ENCODE data around the gene APIP. TPM values are rescaled to one million over a fixed set of nuclear protein-coding genes. Genes with fewer than 3 reads are reported as not detected.

Gene APIP
- total RNA-seq, 1 donor = 27.5 TPM

DNA sequence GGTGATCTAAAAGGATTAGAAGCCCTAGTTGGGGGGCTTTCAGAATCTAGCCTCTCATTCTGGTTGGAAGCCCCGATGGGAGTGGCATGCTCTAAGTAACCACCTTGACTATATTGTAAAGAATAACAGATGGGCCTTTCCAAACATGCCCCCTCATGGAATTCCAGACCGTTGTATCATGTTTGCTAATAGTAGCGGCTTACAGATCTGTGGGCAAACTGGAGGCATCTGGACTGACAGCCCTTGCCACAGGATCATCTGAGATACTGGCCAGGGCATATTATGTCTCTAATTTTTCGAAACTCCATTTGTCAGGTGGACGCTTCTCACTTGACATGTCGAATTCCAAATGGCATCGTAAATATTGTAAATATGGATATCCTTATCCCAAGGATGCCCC is 10.5 kb downstream of the APIP start:
- Histone ChIP-seq H4K20me1 (ENCODE audit: insufficient read depth, low read length) (peaks cover 16% of the 10 kb centered on the region), H3K9me3 (ENCODE audit: low read depth, low read length) (peaks cover 2% of the 10 kb centered on the region), H2AFZ (ENCODE audit: low read length) (no peak overlapping the region), H3K36me3 (ENCODE audit: insufficient read depth, low read length) (peaks cover 5% of the 10 kb centered on the region), H3K27me3 (ENCODE audit: insufficient read depth, low read length) (no peaks in the 10 kb centered on the region), H3K4me2 (ENCODE audit: insufficient read depth, low read length) (no peak overlapping the region), H3K79me2 (ENCODE audit: insufficient read depth, low read length) (peaks cover 63% of the 10 kb centered on the region), H3K4me1 (ENCODE audit: insufficient read depth, low read length) (no peaks in the 10 kb centered on the region), H3K27ac (ENCODE audit: low read depth, low read length) (no peak overlapping the region), H3K4me3 (ENCODE audit: insufficient read depth, low read length) (no peak overlapping the region)
- DNase-seq (ENCODE audit: insufficient read length, low spot score, missing footprints) = no peak
- no peak for TF ChIP-seq CTCF (IDR thresholded peaks at IDR 0.05; ENCODE audit: extremely low read depth, low read depth, low read length)

DNA sequence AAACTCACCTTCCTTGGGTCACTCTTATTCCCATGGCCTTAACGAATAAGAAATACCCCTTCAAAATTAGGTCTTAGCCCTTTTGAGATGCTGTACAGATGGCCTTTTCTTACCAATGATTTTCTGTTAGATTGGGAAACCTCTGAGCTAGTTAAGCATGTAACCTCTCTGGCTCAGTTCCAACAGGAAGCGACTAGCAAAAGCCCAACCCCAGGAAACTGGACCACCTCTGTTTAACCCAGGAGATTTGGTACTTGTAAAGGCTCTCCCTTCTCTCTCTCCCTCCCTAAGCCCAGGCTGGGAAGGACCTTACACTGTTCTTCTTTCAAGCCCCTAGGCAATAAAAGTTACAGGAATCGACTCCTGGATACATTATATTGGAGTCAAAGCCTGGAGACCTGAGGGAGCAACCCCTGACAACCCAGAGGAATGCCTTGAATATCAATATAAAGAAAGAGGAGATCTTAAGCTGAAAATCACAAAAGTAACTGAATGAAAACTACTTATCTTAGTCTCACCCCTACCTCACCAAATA is 11.7 kb downstream of the APIP start:
- peaks cover 13% of the 10 kb centered on the region for H4K20me1 ChIP-seq (ENCODE audit: insufficient read depth, low read length)
- H2AFZ ChIP-seq (ENCODE audit: low read length) = no peak overlapping the region
- H3K4me3 ChIP-seq (ENCODE audit: insufficient read depth, low read length) = no peak overlapping the region
- no peaks in the 10 kb centered on the region for H3K27me3 ChIP-seq (ENCODE audit: insufficient read depth, low read length)
- no peaks in the 10 kb centered on the region for H3K4me1 ChIP-seq (ENCODE audit: insufficient read depth, low read length)
- no peak for TF ChIP-seq CTCF (IDR thresholded peaks at IDR 0.05; ENCODE audit: extremely low read depth, low read depth, low read length)
- no peak overlapping the region for H3K4me2 ChIP-seq (ENCODE audit: insufficient read depth, low read length)
- DNase-seq (ENCODE audit: insufficient read length, low spot score, missing footprints) = no peak
- no peak overlapping the region for H3K27ac ChIP-seq (ENCODE audit: low read depth, low read length)
- H3K79me2 ChIP-seq (ENCODE audit: insufficient read depth, low read length) = peaks cover 65% of the 10 kb centered on the region
- peaks cover 10% of the 10 kb centered on the region for H3K9me3 ChIP-seq (ENCODE audit: low read depth, low read length)
- peaks cover 2% of the 10 kb centered on the region for H3K36me3 ChIP-seq (ENCODE audit: insufficient read depth, low read length)

DNA sequence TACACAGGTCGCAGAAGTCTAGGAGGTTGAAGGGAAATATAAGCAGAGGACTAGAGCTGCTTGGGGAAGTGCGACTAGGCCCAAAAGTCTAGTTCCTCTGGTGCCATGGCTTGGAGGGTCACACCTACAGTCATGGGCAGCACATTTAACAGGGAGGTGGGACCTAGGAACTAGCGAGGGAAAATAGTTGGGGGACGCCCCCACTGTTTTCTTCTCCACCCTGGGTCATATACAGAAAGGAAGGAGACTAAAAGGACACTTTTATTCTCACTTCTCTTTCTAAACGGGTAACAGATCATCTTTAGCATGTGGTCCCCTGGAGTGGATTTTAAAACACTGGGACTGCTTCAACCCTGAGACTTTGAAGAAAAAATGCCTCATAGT is 16.6 kb downstream of the APIP start:
- Histone ChIP-seq H3K27me3 (ENCODE audit: insufficient read depth, low read length) (no peaks in the 10 kb centered on the region), H3K36me3 (ENCODE audit: insufficient read depth, low read length) (peaks cover 2% of the 10 kb centered on the region), H3K4me1 (ENCODE audit: insufficient read depth, low read length) (no peaks in the 10 kb centered on the region), H3K4me2 (ENCODE audit: insufficient read depth, low read length) (no peak overlapping the region), H3K27ac (ENCODE audit: low read depth, low read length) (no peak overlapping the region), H3K79me2 (ENCODE audit: insufficient read depth, low read length) (peaks cover 40% of the 10 kb centered on the region), H2AFZ (ENCODE audit: low read length) (no peak overlapping the region), H3K4me3 (ENCODE audit: insufficient read depth, low read length) (no peak overlapping the region), H4K20me1 (ENCODE audit: insufficient read depth, low read length) (peaks cover 7% of the 10 kb centered on the region), H3K9me3 (ENCODE audit: low read depth, low read length) (peaks cover 17% of the 10 kb centered on the region)
- no peak for TF ChIP-seq CTCF (IDR thresholded peaks at IDR 0.05; ENCODE audit: extremely low read depth, low read depth, low read length)
- no peak for DNase-seq (ENCODE audit: insufficient read length, low spot score, missing footprints)

DNA sequence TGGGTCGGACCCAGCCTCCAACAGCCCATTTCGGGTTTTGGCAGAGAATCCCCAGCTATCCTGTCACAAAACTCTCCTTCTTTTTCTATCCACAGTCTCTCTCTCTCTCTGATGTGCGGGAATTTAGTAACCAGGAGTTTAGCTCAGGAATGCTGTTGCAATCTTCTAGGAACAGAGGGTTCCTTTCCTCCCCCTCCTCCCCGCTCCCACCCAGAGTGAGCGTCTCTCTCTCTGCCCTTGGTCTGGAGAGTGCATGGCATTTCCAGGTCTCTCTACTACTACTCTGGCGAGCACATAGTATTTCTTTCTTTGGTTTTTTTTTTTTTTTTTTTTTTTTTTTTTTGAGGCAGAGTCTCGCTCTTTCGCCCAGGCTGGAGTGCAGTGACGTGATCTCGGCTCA is 17.7 kb downstream of the APIP start:
- no peak overlapping the region for H3K27ac ChIP-seq (ENCODE audit: low read depth, low read length)
- no peak overlapping the region for H3K4me2 ChIP-seq (ENCODE audit: insufficient read depth, low read length)
- DNase-seq (ENCODE audit: insufficient read length, low spot score, missing footprints) = no peak
- H3K36me3 ChIP-seq (ENCODE audit: insufficient read depth, low read length) = peaks cover 2% of the 10 kb centered on the region
- peaks cover 17% of the 10 kb centered on the region for H3K9me3 ChIP-seq (ENCODE audit: low read depth, low read length)
- H3K4me3 ChIP-seq (ENCODE audit: insufficient read depth, low read length) = no peak overlapping the region
- no peaks in the 10 kb centered on the region for H3K4me1 ChIP-seq (ENCODE audit: insufficient read depth, low read length)
- H3K27me3 ChIP-seq (ENCODE audit: insufficient read depth, low read length) = no peaks in the 10 kb centered on the region
- H3K79me2 ChIP-seq (ENCODE audit: insufficient read depth, low read length) = peaks cover 35% of the 10 kb centered on the region
- peaks cover 7% of the 10 kb centered on the region for H4K20me1 ChIP-seq (ENCODE audit: insufficient read depth, low read length)
- no peak overlapping the region for H2AFZ ChIP-seq (ENCODE audit: low read length)
- no peak for TF ChIP-seq CTCF (IDR thresholded peaks at IDR 0.05; ENCODE audit: extremely low read depth, low read depth, low read length)
